Measurements from ENCODE around the gene IL17C. TPM values are rescaled to one million over a fixed set of nuclear protein-coding genes. Genes with fewer than 3 reads are reported as not detected.

IL17C gene
- total and polyA plus RNA-seq, 5 donors from 2014 or later, result 1.2 TPM; not detected in 4

DNA sequence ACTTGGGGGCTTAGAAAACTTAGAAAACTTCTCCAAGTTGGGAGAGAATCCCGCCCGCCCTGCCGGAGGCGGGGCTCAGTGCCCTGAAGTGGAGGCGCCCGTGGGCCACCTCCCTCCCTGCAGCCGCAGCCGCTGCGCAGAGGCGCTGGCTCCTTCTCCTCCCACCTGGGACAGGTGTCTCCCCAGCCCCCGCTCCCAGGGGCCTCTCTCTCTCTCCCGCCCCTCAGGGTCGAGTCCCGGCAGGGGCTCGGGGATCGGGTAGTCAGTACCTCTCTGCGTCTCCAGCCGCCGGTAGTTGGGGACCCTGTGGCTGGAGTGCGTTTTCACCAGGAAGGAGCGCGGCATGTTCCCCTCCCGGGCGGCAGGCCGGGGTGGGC, 47.7 kb downstream of the IL17C start:
- peaks cover 11 to 73% (median 38%) of the 10 kb centered on the region in 4 donors for H3K4me1 Mint-ChIP-seq
- ATAC-seq (ENCODE audit: low read depth in 2 of 2), result peak; percentile 35 to 36

DNA sequence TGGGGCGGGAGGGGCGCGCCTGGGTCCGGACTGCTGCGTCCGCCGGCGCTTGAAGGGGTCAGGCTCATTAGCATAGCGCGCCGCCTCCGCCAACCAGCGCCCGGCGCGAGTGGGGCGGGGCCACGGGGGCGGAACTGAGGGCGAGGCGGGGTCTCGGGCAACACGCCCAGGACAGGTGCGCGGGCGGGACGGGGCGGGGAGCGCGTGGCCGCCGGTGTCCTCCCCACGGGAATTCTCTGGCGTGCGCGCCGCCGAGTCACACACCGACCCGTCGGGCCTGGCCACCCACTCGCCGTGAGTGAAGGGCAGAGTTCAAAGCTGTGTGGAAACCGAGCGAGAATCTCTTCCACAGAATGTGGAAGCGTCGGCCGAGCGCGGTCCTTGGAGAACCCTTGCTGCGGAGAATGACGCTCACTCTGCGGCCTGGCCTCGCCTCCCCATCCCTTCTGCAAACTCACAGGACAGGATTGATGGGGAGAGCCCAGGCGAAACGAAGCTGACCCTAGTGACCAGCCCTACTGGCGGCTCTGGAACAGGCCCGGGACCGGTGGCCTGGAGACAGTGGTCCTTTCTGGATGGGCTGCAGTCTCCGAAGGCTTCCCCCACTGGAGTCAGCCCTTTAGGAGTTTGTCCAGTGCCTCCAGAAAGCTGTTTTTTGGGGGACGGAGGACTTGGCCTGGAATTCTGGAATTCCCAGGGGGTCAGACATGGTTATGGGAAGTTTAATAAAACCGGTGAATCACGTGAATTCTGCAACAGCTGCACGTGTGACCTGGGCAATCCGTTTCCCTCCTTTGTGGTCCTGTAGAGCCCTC, 48.3 kb downstream of the IL17C start, which contains the start of gene SNAI3:
Gene SNAI3, minus strand, starts transcription at position 69 of the 815 bp plus-strand sequence. CDS start 101 bp downstream, outside the sequence.
- peaks cover 10 to 73% (median 36%) of the 10 kb centered on the region in 4 donors for H3K4me1 Mint-ChIP-seq
- H3K27me3 Mint-ChIP-seq, result no peaks in the 10 kb centered on the region
- Histone ChIP-seq H3K36me3 (ENCODE audit: control insufficient read depth, insufficient read depth, low read length) (no peaks in the 10 kb centered on the region), H3K27ac (ENCODE audit: insufficient read depth, low read length, poor library complexity, severe bottlenecking) (peak within 1 kb of the TSS; percentile 68), H3K4me3 (ENCODE audit: low read depth, low read length) (peak within 1 kb of the TSS; percentile 61), H3K27me3 (ENCODE audit: control insufficient read depth, insufficient read depth, low read length) (no peaks in the 10 kb centered on the region), H3K4me1 (ENCODE audit: control insufficient read depth, insufficient read depth, low read length, poor library complexity, severe bottlenecking) (peaks cover 57% of the 10 kb centered on the region), H3K9me3 (ENCODE audit: control insufficient read depth in 2 of 2, low read length in 2 of 2) (no peaks in the 10 kb centered on the region)
- DNase-seq, result peak; percentile 79 to 85 (median 81)
- no peaks in the 10 kb centered on the region for H3K36me3 Mint-ChIP-seq
- H3K9me3 Mint-ChIP-seq, result no peaks in the 10 kb centered on the region
- peak; percentile 78 to 83 for ATAC-seq (ENCODE audit: low read depth in 2 of 2)
- H3K4me3 Mint-ChIP-seq, result peak within 1 kb of the TSS; percentile 83 to 95 (median 90)
- peak within 1 kb of the TSS; percentile 62 to 94 (median 64) for H3K27ac Mint-ChIP-seq

More for the DNA sequence above, 47.7 kb downstream of the IL17C start:
- H3K36me3 Mint-ChIP-seq, result peaks cover under 1% of the 10 kb centered on the region
- H3K36me3 ChIP-seq (ENCODE audit: control insufficient read depth, insufficient read depth, low read length), result peaks cover under 1% of the 10 kb centered on the region
- H3K4me1 ChIP-seq (ENCODE audit: control insufficient read depth, insufficient read depth, low read length, poor library complexity, severe bottlenecking), result peaks cover 57% of the 10 kb centered on the region
- H3K4me3 ChIP-seq (ENCODE audit: low read depth, low read length), result peak overlapping the region; percentile 61
- H3K27me3 ChIP-seq (ENCODE audit: control insufficient read depth, insufficient read depth, low read length), result no peaks in the 10 kb centered on the region
- H3K27ac ChIP-seq (ENCODE audit: insufficient read depth, low read length, poor library complexity, severe bottlenecking), result peak overlapping the region; percentile 68
- peak overlapping the region; percentile 83 to 95 (median 90) for H3K4me3 Mint-ChIP-seq
- H3K27ac Mint-ChIP-seq, result peak overlapping the region in 1 of 3 donors; percentile 48
- H3K9me3 Mint-ChIP-seq, result no peaks in the 10 kb centered on the region
- no peak for DNase-seq
- no peaks in the 10 kb centered on the region for H3K27me3 Mint-ChIP-seq
- no peaks in the 10 kb centered on the region for H3K9me3 ChIP-seq (ENCODE audit: control insufficient read depth in 2 of 2, low read length in 2 of 2)

DNA sequence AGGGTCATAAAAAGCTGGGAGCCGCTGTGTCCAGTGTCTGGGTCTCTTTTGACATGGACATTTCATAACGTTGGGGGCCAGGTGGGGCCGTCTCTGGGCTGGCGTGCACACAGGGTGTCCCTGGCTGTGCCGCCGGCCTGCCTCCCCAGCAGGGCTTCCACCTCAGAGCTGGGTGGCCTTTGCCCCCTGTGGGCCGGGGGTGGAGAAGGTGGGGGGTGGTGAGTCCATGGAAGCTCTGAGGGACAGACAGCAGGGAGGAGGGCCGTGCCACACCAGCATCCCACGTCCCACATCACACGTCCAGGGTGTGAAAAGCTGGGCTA, 48.8 kb downstream of the IL17C start:
- Mint-ChIP-seq H3K36me3 (no peaks in the 10 kb centered on the region), H3K4me3 (peak overlapping the region; percentile 83 to 95 (median 88)), H3K4me1 (peaks cover 5 to 73% (median 33%) of the 10 kb centered on the region in 4 donors), H3K9me3 (no peaks in the 10 kb centered on the region), H3K27ac (no peak overlapping the region), H3K27me3 (no peaks in the 10 kb centered on the region)
- Histone ChIP-seq H3K36me3 (ENCODE audit: control insufficient read depth, insufficient read depth, low read length) (no peaks in the 10 kb centered on the region), H3K27me3 (ENCODE audit: control insufficient read depth, insufficient read depth, low read length) (no peaks in the 10 kb centered on the region), H3K27ac (ENCODE audit: insufficient read depth, low read length, poor library complexity, severe bottlenecking) (no peak overlapping the region), H3K4me1 (ENCODE audit: control insufficient read depth, insufficient read depth, low read length, poor library complexity, severe bottlenecking) (peaks cover 57% of the 10 kb centered on the region), H3K4me3 (ENCODE audit: low read depth, low read length) (peak overlapping the region; percentile 24), H3K9me3 (ENCODE audit: control insufficient read depth in 2 of 2, low read length in 2 of 2) (no peaks in the 10 kb centered on the region)
- ATAC-seq (ENCODE audit: low read depth in 2 of 2) (no peak), DNase-seq (no peak)

DNA sequence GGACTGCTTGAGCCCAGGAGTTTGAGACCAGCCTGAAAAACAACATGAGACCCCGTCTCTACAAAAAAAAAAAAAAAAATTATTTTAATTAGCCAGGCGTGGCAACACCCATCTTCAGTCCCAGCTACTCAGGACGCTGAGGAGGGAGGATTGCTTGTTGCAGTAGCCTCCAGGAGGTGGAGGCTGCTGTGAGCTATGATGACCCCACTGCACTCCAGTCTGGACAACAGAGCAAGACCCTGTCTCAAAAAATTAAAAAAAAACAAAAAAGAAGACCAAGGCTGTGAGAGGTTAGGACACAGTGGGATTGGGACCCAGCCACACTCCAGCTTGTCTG, 49.3 kb downstream of the IL17C start:
- peaks cover under 1 to 74% (median 31%) of the 10 kb centered on the region in 4 donors for H3K4me1 Mint-ChIP-seq
- no peaks in the 10 kb centered on the region for H3K27me3 Mint-ChIP-seq
- no peaks in the 10 kb centered on the region for H3K27me3 ChIP-seq (ENCODE audit: control insufficient read depth, insufficient read depth, low read length)
- H3K9me3 ChIP-seq (ENCODE audit: control insufficient read depth in 2 of 2, low read length in 2 of 2), result no peaks in the 10 kb centered on the region
- DNase-seq (no peak), ATAC-seq (ENCODE audit: low read depth in 2 of 2) (no peak)
- peaks cover 57% of the 10 kb centered on the region for H3K4me1 ChIP-seq (ENCODE audit: control insufficient read depth, insufficient read depth, low read length, poor library complexity, severe bottlenecking)
- no peak overlapping the region for H3K27ac Mint-ChIP-seq
- H3K36me3 ChIP-seq (ENCODE audit: control insufficient read depth, insufficient read depth, low read length), result no peaks in the 10 kb centered on the region
- no peaks in the 10 kb centered on the region for H3K36me3 Mint-ChIP-seq
- H3K9me3 Mint-ChIP-seq, result no peaks in the 10 kb centered on the region
- H3K27ac ChIP-seq (ENCODE audit: insufficient read depth, low read length, poor library complexity, severe bottlenecking), result no peak overlapping the region
- peak overlapping the region in 3 of 4 donors; percentile 32 to 54 (median 46) for H3K4me3 Mint-ChIP-seq
- no peak overlapping the region for H3K4me3 ChIP-seq (ENCODE audit: low read depth, low read length)

DNA sequence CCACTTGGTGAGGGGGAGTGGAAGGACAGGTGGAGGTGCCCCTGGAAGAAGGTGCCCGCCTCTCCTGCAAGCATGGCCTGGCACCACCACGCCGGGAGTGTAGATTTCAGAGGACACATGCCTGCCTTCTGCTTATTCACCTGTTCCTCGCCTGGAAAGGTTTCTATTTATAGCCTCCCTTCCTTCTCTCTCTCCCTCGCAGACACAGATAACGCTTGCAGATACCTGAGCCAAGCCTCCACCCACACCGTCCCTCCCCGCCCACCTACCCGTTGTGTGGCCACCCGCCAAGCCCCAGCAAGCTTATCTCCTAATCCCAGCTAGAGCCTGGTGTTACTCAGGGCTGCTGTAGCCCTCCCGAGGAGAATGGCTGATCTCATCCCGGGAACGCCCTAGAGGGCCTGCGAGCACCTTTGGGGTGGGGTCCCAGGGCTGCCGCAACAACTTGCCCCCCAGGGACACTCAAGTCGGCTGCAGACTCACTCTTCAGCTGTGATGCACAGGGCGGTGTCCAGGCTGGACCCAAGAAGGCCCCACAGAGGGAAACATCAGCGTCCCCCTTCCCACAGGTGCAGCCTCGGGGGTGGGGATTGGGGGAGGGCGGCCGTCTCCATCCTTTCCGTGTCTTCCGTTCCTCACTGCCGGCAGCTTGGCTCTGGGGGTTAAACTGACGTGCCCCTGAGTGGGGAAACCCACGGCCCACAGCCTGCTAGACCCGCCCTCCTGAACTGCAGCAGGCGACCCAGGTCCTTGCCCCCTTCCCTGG, 49.8 kb downstream of the IL17C start:
- no peaks in the 10 kb centered on the region for H3K36me3 Mint-ChIP-seq
- no peaks in the 10 kb centered on the region for H3K36me3 ChIP-seq (ENCODE audit: control insufficient read depth, insufficient read depth, low read length)
- H3K4me1 ChIP-seq (ENCODE audit: control insufficient read depth, insufficient read depth, low read length, poor library complexity, severe bottlenecking), result peaks cover 61% of the 10 kb centered on the region
- no peaks in the 10 kb centered on the region for H3K9me3 Mint-ChIP-seq
- H3K4me3 ChIP-seq (ENCODE audit: low read depth, low read length), result no peak overlapping the region
- peak overlapping the region in 2 of 3 donors; percentile 14 to 62 for H3K27ac Mint-ChIP-seq
- H3K9me3 ChIP-seq (ENCODE audit: control insufficient read depth in 2 of 2, low read length in 2 of 2), result no peaks in the 10 kb centered on the region
- no peaks in the 10 kb centered on the region for H3K27me3 ChIP-seq (ENCODE audit: control insufficient read depth, insufficient read depth, low read length)
- H3K4me1 Mint-ChIP-seq, result peaks cover 0 to 77% (median 30%) of the 10 kb centered on the region in 4 donors
- H3K4me3 Mint-ChIP-seq, result peak overlapping the region; percentile 46 to 84 (median 50)
- no peak overlapping the region for H3K27ac ChIP-seq (ENCODE audit: insufficient read depth, low read length, poor library complexity, severe bottlenecking)
- DNase-seq (no peak), ATAC-seq (ENCODE audit: low read depth in 2 of 2) (no peak)
- no peaks in the 10 kb centered on the region for H3K27me3 Mint-ChIP-seq

Other genes with a start within 250 kb of the IL17C start
- 30.2 TPM for gene ZFPM1, start 185.3 kb upstream of the IL17C start, total RNA-seq
- gene ZFPM1, start 185.3 kb upstream of the IL17C start, polyA plus RNA-seq, result under 1 TPM; 0.07 to 0.41 (median 0.13) TPM
- gene ZC3H18, start 68.2 kb upstream of the IL17C start, total RNA-seq, result 162 TPM
- gene ZC3H18, start 68.2 kb upstream of the IL17C start, polyA plus RNA-seq, result 10 to 100 TPM; 10.9 to 15.3 (median 12.8) TPM
- 351 TPM for gene CYBA, start 12.5 kb downstream of the IL17C start, total RNA-seq
- gene CYBA, start 12.5 kb downstream of the IL17C start, polyA plus RNA-seq, result 100 to 1,000 TPM; 707 to 964 (median 782) TPM
- 59.7 TPM for gene MVD, start 24.5 kb downstream of the IL17C start, total RNA-seq
- 10 to 100 TPM; 19.6 to 27.8 (median 21.9) TPM for gene MVD, start 24.5 kb downstream of the IL17C start, polyA plus RNA-seq
- 10.4 TPM for gene SNAI3, start 47.9 kb downstream of the IL17C start, total RNA-seq
- 10 to 100 TPM; 13.5 to 17.4 (median 16.5) TPM for gene SNAI3, start 47.9 kb downstream of the IL17C start, polyA plus RNA-seq
- 420 TPM for gene RNF166, start 67.8 kb downstream of the IL17C start, total RNA-seq
- gene RNF166, start 67.8 kb downstream of the IL17C start, polyA plus RNA-seq, result 100 to 1,000 TPM in 1 of 4 donors, 10 to 100 TPM in 3; 63.6 to 118 (median 97.3) TPM
- 26.0 TPM for gene CTU2, start 67.9 kb downstream of the IL17C start, total RNA-seq
- gene CTU2, start 67.9 kb downstream of the IL17C start, polyA plus RNA-seq, result 10 to 100 TPM; 11.8 to 14.0 (median 12.6) TPM
- 337 TPM for gene PIEZO1, start 146.6 kb downstream of the IL17C start, total RNA-seq
- 10 to 100 TPM; 18.1 to 23.6 (median 19.9) TPM for gene PIEZO1, start 146.6 kb downstream of the IL17C start, polyA plus RNA-seq
- 4.8 TPM for gene CDT1, start 165.2 kb downstream of the IL17C start, total RNA-seq
- gene CDT1, start 165.2 kb downstream of the IL17C start, polyA plus RNA-seq, result 1 to 10 TPM in 2 of 4 donors, under 1 TPM in 2; 0.60 to 1.4 (median 1.2) TPM
- 145 TPM for gene APRT, start 173.4 kb downstream of the IL17C start, total RNA-seq
- gene APRT, start 173.4 kb downstream of the IL17C start, polyA plus RNA-seq, result 100 to 1,000 TPM; 370 to 489 (median 443) TPM
- gene GALNS, start 218.4 kb downstream of the IL17C start, total RNA-seq, result 63.1 TPM
- 10 to 100 TPM in 3 of 4 donors, 1 to 10 TPM in 1; 8.1 to 13.9 (median 11.3) TPM for gene GALNS, start 218.4 kb downstream of the IL17C start, polyA plus RNA-seq
- 49.5 TPM for gene TRAPPC2L, start 218.6 kb downstream of the IL17C start, total RNA-seq
- gene TRAPPC2L, start 218.6 kb downstream of the IL17C start, polyA plus RNA-seq, result 100 to 1,000 TPM; 111 to 164 (median 131) TPM
- not detected for gene PABPN1L, start 228.1 kb downstream of the IL17C start, total RNA-seq
- gene PABPN1L, start 228.1 kb downstream of the IL17C start, polyA plus RNA-seq, result not detected